ENCODE results near the gene ITGA5. TPM values are rescaled to one million over a fixed set of nuclear protein-coding genes. Genes with fewer than 3 reads are reported as not detected.
A peak's percentile ranks its signal among the peaks of the same experiment; 100 is the strongest.

ITGA5 gene
- total and polyA plus RNA-seq, 9 of the 15 experiments (the other 6 are each of a cell fraction or from before 2014, with no cell fraction given) = 9.1 to 82.1 (median 47.4) TPM

DNA sequence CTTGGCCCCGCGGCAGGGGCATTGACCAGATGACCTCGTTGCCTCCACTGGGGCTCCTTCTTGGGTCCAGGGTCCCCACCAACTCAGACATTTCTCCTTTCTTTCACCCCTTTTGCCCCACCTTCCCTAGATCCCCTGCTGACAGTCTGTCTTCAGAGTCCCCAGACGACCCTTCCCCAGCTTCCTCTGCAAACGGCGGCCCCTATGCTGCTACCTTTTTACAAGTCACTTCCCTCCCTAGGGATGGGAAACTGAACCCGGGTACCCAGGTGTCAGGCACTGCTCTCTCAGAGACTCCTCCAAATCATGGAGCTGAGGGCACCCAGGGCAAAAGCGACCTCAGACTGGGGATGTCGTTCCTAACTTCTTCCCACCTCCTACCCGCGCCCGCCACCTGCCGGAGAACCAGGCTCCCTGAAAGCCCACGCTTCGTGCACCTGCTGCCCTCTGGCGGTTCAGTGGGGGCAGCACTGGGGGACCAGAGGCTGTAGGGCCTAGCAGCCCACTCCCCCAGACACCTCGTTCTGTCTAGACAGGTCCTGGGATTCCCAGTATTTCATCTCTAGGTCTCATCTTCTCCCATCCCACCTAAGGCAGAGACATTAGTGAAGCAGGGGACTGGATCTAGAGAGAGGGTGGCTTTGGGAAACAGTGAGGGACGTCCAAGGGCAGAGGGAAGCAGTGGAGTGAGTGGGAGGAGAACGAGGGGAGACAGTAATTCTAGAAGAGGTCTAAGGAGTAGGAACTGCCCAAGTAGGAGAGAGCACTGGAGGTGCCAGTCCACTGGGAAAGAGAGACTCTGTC is 39.5 kb downstream of the ITGA5 start (continued):
- TF ChIP-seq THAP12 (CRISPR knock-in tag; IDR thresholded peaks at IDR 0.05) (peak; percentile 47; the same call in 1 of the 2 replicates), YY1 (IDR thresholded peaks at IDR 0.05; ENCODE audit: borderline replicate concordance in 1 of 3, control insufficient read depth in 1 of 3, extremely low read depth in 1 of 3, insufficient read depth in 3 of 3, insufficient read length in 1 of 3, insufficient replicate concordance in 2 of 3, low read depth in 1 of 3, low read length in 2 of 3) (peak in 2 of 3 experiments; percentile 46 to 52), MCM7 (IDR thresholded peaks at IDR 0.05) (no peak), KAT8 (IDR thresholded peaks at IDR 0.05; ENCODE audit: low read depth) (no peak), DPF2 (IDR thresholded peaks at IDR 0.05) (no peak), SP1 (CRISPR knock-in tag; IDR thresholded peaks at IDR 0.05) (peak; percentile 94), CHD2 (IDR thresholded peaks at IDR 0.05; ENCODE audit: low read depth, low read length) (no peak), SRSF3 (IDR thresholded peaks at IDR 0.05; ENCODE audit: insufficient read depth, low read length) (no peak), TEAD2 (tag; IDR thresholded peaks at IDR 0.05) (no peak), GABPB1 (CRISPR knock-in tag; IDR thresholded peaks at IDR 0.05) (peak; percentile 52; the same call in 1 of the 2 replicates), PRMT5 (CRISPR knock-in tag; IDR thresholded peaks at IDR 0.05) (no peak), XRCC3 (IDR thresholded peaks at IDR 0.05) (no peak), ATF2 (CRISPR knock-in tag; IDR thresholded peaks at IDR 0.05) (no peak), NKRF (IDR thresholded peaks at IDR 0.05; ENCODE audit: borderline replicate concordance) (peak; percentile 51), EZH2 (IDR thresholded peaks at IDR 0.05; ENCODE audit: borderline replicate concordance, low read depth, low read length) (no peak)
- TF ChIP-seq, protein P1, sequence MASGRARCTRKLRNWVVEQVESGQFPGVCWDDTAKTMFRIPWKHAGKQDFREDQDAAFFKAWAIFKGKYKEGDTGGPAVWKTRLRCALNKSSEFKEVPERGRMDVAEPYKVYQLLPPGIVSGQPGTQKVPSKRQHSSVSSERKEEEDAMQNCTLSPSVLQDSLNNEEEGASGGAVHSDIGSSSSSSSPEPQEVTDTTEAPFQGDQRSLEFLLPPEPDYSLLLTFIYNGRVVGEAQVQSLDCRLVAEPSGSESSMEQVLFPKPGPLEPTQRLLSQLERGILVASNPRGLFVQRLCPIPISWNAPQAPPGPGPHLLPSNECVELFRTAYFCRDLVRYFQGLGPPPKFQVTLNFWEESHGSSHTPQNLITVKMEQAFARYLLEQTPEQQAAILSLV (tag; IDR thresholded peaks at IDR 0.05) = no peak
- TF ChIP-seq, protein P2, sequence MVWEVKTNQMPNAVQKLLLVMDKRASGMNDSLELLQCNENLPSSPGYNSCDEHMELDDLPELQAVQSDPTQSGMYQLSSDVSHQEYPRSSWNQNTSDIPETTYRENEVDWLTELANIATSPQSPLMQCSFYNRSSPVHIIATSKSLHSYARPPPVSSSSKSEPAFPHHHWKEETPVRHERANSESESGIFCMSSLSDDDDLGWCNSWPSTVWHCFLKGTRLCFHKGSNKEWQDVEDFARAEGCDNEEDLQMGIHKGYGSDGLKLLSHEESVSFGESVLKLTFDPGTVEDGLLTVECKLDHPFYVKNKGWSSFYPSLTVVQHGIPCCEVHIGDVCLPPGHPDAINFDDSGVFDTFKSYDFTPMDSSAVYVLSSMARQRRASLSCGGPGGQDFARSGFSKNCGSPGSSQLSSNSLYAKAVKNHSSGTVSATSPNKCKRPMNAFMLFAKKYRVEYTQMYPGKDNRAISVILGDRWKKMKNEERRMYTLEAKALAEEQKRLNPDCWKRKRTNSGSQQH (CRISPR knock-in tag; IDR thresholded peaks at IDR 0.05) = no peak
